GM12878 (cell line): ENCODE results near the gene KIN. TPM values are rescaled to one million over a fixed set of nuclear protein-coding genes. Genes with fewer than 3 reads are reported as not detected.
A peak's percentile ranks its signal among the peaks of the same experiment; 100 is the strongest.

ENCODE experiments used
- ATAC-seq: fragments of 200-7000 bp; cut with Tn5 transposase; 3 replicates; pipeline ENCODE4 v1.9.1; 2020; ENCODE audit warnings: mild to moderate bottlenecking, moderate library complexity
- BruUV-seq: library from RNA; stranded (reverse); fragments of 400-500 nt; replicated peaks from 2 replicates; lab custom pipeline; 2021; lab: Mats Ljungman, UMichigan
- CTCF ChIA-PET: fragments of 300-600 bp; sonication (Branson Sonifier 250); formaldehyde crosslinking; extraction: SDS; loops from one replicate; lab custom pipeline; 2021; ENCODE audit warnings: inconsistent platforms; lab: Yijun Ruan, JAX
- POLR2A ChIA-PET: fragments of 350-600 bp; formaldehyde crosslinking; extraction: SDS; loops from one replicate; lab custom pipeline; 2021; ENCODE audit warnings: inconsistent platforms; lab: Charles Lee
- RAD21 ChIA-PET: fragments of 300-600 bp; sonication (Branson Sonifier 250); formaldehyde crosslinking; loops from one replicate; lab custom pipeline; 2023; ENCODE audit warnings: antibody characterized with exemption; ENCODE audit not compliant: unreplicated experiment; lab: Charles Lee
- SMC1A ChIA-PET: fragments of 300-600 bp; sonication (Branson Sonifier 250); formaldehyde crosslinking; loops from one replicate; lab custom pipeline; 2023; ENCODE audit not compliant: unreplicated experiment, uncharacterized antibody; lab: Charles Lee
- DNase-seq: peaks from one replicate; pipeline ENCODE4 v3.0.0-alpha.2; 2011; ENCODE audit warnings: low read depth, low spot score
- FAIRE-seq: peaks from 3 replicates; lab custom pipeline; 2011; peaks lifted over from hg19 to GRCh38; lab: Jason Lieb, UNC
- H2AFZ ChIP-seq: 2 replicates; pipeline ENCODE4 v1.6.0; 2011; ENCODE audit warnings: low read depth, low read length, control low read depth; ENCODE audit not compliant: control insufficient read depth
- H3K27ac ChIP-seq: 2 replicates; pipeline ENCODE4 v1.5.1; 2011; ENCODE audit warnings: control low read depth; ENCODE audit not compliant: control insufficient read depth, insufficient read depth
- H3K27me3 ChIP-seq, 2 experiments: replicated peaks in 1 of 2; 2 replicates each; pipeline versions ENCODE4 v1.6.0 to v1.6.1; 2011; ENCODE audit warnings: low read length in 1 of 2; ENCODE audit not compliant: control insufficient read depth in 2 of 2, insufficient read depth in 2 of 2
- H3K36me3 ChIP-seq, 2 experiments: 2 replicates each; pipeline ENCODE4 v1.5.1; 2011; ENCODE audit warnings: low read length in 1 of 2; ENCODE audit not compliant: control insufficient read depth in 2 of 2, insufficient read depth in 2 of 2
- H3K4me1 ChIP-seq: 2 replicates; pipeline ENCODE4 v1.6.1; 2011; ENCODE audit warnings: mild to moderate bottlenecking, low read length, moderate library complexity, mixed read lengths; ENCODE audit not compliant: control insufficient read depth, insufficient read depth
- H3K4me2 ChIP-seq: 2 replicates; pipeline ENCODE4 v1.6.0; 2011; ENCODE audit warnings: control low read depth; ENCODE audit not compliant: control insufficient read depth, insufficient read depth
- H3K4me3 ChIP-seq: fragments of 200-600 bp; sonication (generic); 2 replicates; pipeline ENCODE4 v1.5.1; 2016
- H3K79me2 ChIP-seq: 2 replicates; pipeline ENCODE4 v1.6.0; 2011; ENCODE audit warnings: low read length; ENCODE audit not compliant: control insufficient read depth, insufficient read depth
- H3K9ac ChIP-seq: 2 replicates; pipeline ENCODE4 v1.8.0; 2011; ENCODE audit warnings: low read length, control low read depth, mixed read lengths; ENCODE audit not compliant: control insufficient read depth, insufficient read depth
- H3K9me3 ChIP-seq: replicated peaks from 3 replicates; pipeline ENCODE4 v1.5.1; 2011; ENCODE audit warnings: mild to moderate bottlenecking, low read length; ENCODE audit not compliant: control insufficient read depth, insufficient read depth
- H4K20me1 ChIP-seq: 2 replicates; pipeline ENCODE4 v1.6.0; 2011; ENCODE audit not compliant: control insufficient read depth, insufficient read depth
- CREB1 ChIP-seq: IDR thresholded peaks from 2 replicates; pipeline ENCODE4 v1.6.1; 2012; ENCODE audit warnings: low read depth, mild to moderate bottlenecking, inconsistent platforms
- EGR1 ChIP-seq, 2 experiments: IDR thresholded peaks; 1 replicate in 1 of 2; 2 replicates in 1 of 2; pipeline ENCODE4 v1.6.1; 2011 to 2012; ENCODE audit warnings: low read depth in 2 of 2, low read length in 2 of 2, borderline replicate concordance in 1 of 2, mild to moderate bottlenecking in 1 of 2, moderate library complexity in 1 of 2
- ETV6 ChIP-seq, 2 experiments: fragments of 450-650 bp in 1 of 2; IDR thresholded peaks in 1 of 2; conservative IDR thresholded peaks in 1 of 2; 2 replicates each; pipeline ENCODE4 v1.6.1; 2014; ENCODE audit warnings: antibody characterized with exemption in 1 of 2, borderline replicate concordance in 1 of 2, low read depth in 1 of 2, mild to moderate bottlenecking in 1 of 2, moderate library complexity in 1 of 2
- FOXM1 ChIP-seq: IDR thresholded peaks from 2 replicates; pipeline ENCODE4 v1.6.1; 2012; ENCODE audit warnings: low read depth, mild to moderate bottlenecking, inconsistent platforms, low read length, moderate library complexity
- IKZF2 ChIP-seq, 2 experiments: fragments of 450-650 bp; IDR thresholded peaks; 2 replicates each; pipeline ENCODE4 v1.6.1; 2017; ENCODE audit warnings: mild to moderate bottlenecking in 2 of 2, moderate library complexity in 2 of 2
- KDM1A ChIP-seq: fragments of 200-600 bp; sonication (generic); IDR thresholded peaks from 2 replicates; pipeline ENCODE4 v1.6.1; 2016; ENCODE audit warnings: borderline replicate concordance
- NBN ChIP-seq: fragments of 450-650 bp; IDR thresholded peaks from 2 replicates; pipeline ENCODE4 v1.6.1; 2016
- PAX5 ChIP-seq: IDR thresholded peaks from 2 replicates; pipeline ENCODE4 v1.6.1; 2011; ENCODE audit warnings: low read depth, low read length, borderline replicate concordance
- PML ChIP-seq: IDR thresholded peaks from 2 replicates; pipeline ENCODE4 v1.6.1; 2012; ENCODE audit warnings: low read length, inconsistent platforms
- POLR2AphosphoS2 ChIP-seq: IDR thresholded peaks from 2 replicates; pipeline ENCODE4 v1.6.1; 2011; ENCODE audit warnings: low read depth, mild to moderate bottlenecking, low read length, improper control_type of control experiment, moderate library complexity
- SREBF2 ChIP-seq: IDR thresholded peaks from 2 replicates; pipeline ENCODE4 v1.6.1; 2012; ENCODE audit warnings: mild to moderate bottlenecking, low read length
- SUZ12 ChIP-seq: fragments of 200-600 bp; sonication (generic); IDR thresholded peaks from one replicate; pipeline ENCODE4 v1.6.1; 2018; ENCODE audit warnings: antibody characterized with exemption, mild to moderate bottlenecking; ENCODE audit not compliant: unreplicated experiment
- TCF3 ChIP-seq: IDR thresholded peaks from 2 replicates; pipeline ENCODE4 v1.6.1; 2012; ENCODE audit warnings: low read depth, mild to moderate bottlenecking, low read length, borderline replicate concordance; ENCODE audit not compliant: insufficient read depth
- USF2 ChIP-seq: IDR thresholded peaks from 2 replicates; pipeline ENCODE4 v1.6.1; 2011; ENCODE audit warnings: low read depth, low read length, improper control_type of control experiment, borderline replicate concordance
- ZNF217 ChIP-seq: fragments of 450-650 bp; IDR thresholded peaks from 2 replicates; pipeline ENCODE4 v1.6.1; 2017; ENCODE audit warnings: antibody characterized with exemption, mild to moderate bottlenecking
- ZNF274 ChIP-seq: IDR thresholded peaks from one replicate; pipeline ENCODE4 v1.8.0; 2011; ENCODE audit not compliant: insufficient read length, insufficient read depth
- WGBS: methylation state at CpG from one replicate; pipeline ENCODE4 v1.1.6; 2016; ENCODE audit warnings: low lambda C conversion rate; ENCODE audit not compliant: insufficient replicate concordance, insufficient coverage; ENCODE audit errors: missing lambda C conversion rate; 5-methylcytosine and 5-hydroxymethylcytosine counted together
- in situ Hi-C: fragments of 300-500 bp; cut with MboI; formaldehyde crosslinking; loops from 9 replicates; pipeline ENCODE4 v1.14.3; 2018; ENCODE audit warnings: mixed read lengths
- intact Hi-C: fragments of 100-400 bp; cut with micrococcal nuclease; formaldehyde crosslinking; loops from one replicate; pipeline ENCODE4 v1.14.2; 2022; ENCODE audit not compliant: unreplicated experiment
- polyA plus RNA-seq, 11 experiments: library from polyadenylated mRNA; depleted of rRNA in 4 of 11; unstranded in 6 of 11; stranded (reverse) in 5 of 11; fragments of >200 nt; fragmentation: Nextera tagmentation in 4 of 11; fragmentation: Illumina TruSeq in 1 of 11; extraction: Ambion mirVana in 4 of 11; extraction: Trizol in 1 of 11; gene quantifications; 1 replicate in 1 of 11; 2 replicates in 10 of 11; pipeline versions ENCODE4 v1.2.1 to v1.2.3, GENCODE V29; 2011 to 2016; ENCODE audit warnings: inconsistent platforms in 2 of 11, missing spikeins in 2 of 11, low read depth in 1 of 11
- total RNA-seq, 4 experiments: library from RNA; depleted of rRNA in 3 of 4; stranded (reverse); fragments of >200 nt in 3 of 4; fragmentation: Illumina TruSeq in 1 of 4; extraction: Trizol in 1 of 4; gene quantifications; 2 replicates each; pipeline versions ENCODE4 v1.2.1 to v1.2.3, GENCODE V29; 2013 to 2021
- TF ChIP-seq, protein P1 (sequence below): fragments of 450-650 bp; formaldehyde crosslinking; IDR thresholded peaks from 2 replicates; pipeline ENCODE4 v1.4.0; 2020; ENCODE audit warnings: mild to moderate bottlenecking, moderate library complexity

The KIN gene
- total and polyA plus RNA-seq, 10 of the 15 experiments (the other 5 are each of a cell fraction or from before 2014, with no cell fraction given): 6.8 to 33.2 (median 11.3) TPM

DNA sequence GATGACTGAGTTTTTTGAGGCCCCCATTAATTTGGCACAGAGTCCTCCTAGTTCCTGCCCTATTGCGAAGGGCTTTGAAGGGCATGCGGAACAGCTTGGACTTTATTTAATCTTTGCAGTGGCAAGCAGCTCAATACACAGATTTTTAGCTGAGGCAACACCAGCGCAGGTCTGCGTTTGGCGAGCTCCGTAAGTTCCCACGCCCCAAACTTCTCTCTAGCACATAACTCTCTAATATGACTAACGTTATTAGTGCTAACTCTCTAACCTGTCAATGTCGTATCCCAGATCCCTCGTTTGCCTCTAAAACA is 30.1 kb upstream of the KIN start:
- Histone ChIP-seq H3K27ac (no peak overlapping the region), H3K27me3 (peaks cover 0 to 2% of the 10 kb centered on the region in 2 experiments; a peak in 1 of 4 replicates), H3K4me3 (peak overlapping the region; percentile 93), H3K36me3 (no peaks in the 10 kb centered on the region; a peak in 1 of 4 replicates), H3K4me1 (no peaks in the 10 kb centered on the region), H4K20me1 (no peaks in the 10 kb centered on the region), H3K9ac (peak overlapping the region; percentile 66; the same call in 1 of the 2 replicates), H2AFZ (peak overlapping the region; percentile 95), H3K9me3 (no peaks in the 10 kb centered on the region), H3K4me2 (peak overlapping the region; percentile 92), H3K79me2 (peaks cover 11% of the 10 kb centered on the region)
- ATAC-seq (peak; percentile 16; the same call in 2 of the 3 replicates), DNase-seq (peak; percentile 16), FAIRE-seq (no peak)
- intact Hi-C loops: loop anchor here (1.0 kb wide), 1 partner anchor 30 kb away; the partner anchor contains the start of gene ATP5F1C
- ChIA-PET SMC1A (interaction anchor here (0.8 to 1.3 kb wide), 5 partner anchors 10 to 293 kb away, joined by 3 to 5 read pairs (median 3); partner anchors contain the start of genes ATP5F1C and KIN), POLR2A (interaction anchor here (0.6 to 2.2 kb wide), 4 partner anchors 8 to 60 kb away, joined by 3 to 16 read pairs (median 8); partner anchors contain the start of genes ATP5F1C and KIN), RAD21 (interaction anchor here (1.0 to 2.3 kb wide), 4 partner anchors 9 to 292 kb away, joined by 4 to 7 read pairs (median 6); partner anchors contain the start of genes ATP5F1C and KIN), CTCF (interaction anchor here (0.8 to 4.7 kb wide), 6 partner anchors 9 to 897 kb away, joined by 3 to 30 read pairs (median 6); partner anchors contain the start of genes ATP5F1C and KIN)
- in situ Hi-C loops: no loop called here
- under 1% methylated on average over 10 of the region's 10 CpGs for WGBS
- TSS peak; percentile 73 for BruUV-seq
- TF ChIP-seq ZNF274 (no peak), FOXM1 (no peak), EGR1 (IDR thresholded peaks at IDR 0.05; ENCODE audit: borderline replicate concordance in 1 of 2, low read depth in 2 of 2, low read length in 2 of 2) (no peak), ETV6 (conservative IDR thresholded peaks at IDR 0.05 in 1 of 2, IDR thresholded peaks at IDR 0.05 in 1 of 2; ENCODE audit: borderline replicate concordance in 1 of 2, low read depth in 1 of 2) (no peak), IKZF2 (IDR thresholded peaks at IDR 0.05) (no peak), NBN (peak; percentile 63; the same call in 1 of the 2 replicates), ZNF217 (0 out of 2 replicates have a peak, but pooled peaks have one; percentile 57), TCF3 (no peak), PML (peak; percentile 60; the same call in 1 of the 2 replicates), SREBF2 (no peak), PAX5 (no peak), SUZ12 (no peak), KDM1A (no peak), POLR2AphosphoS2 (no peak), CREB1 (no peak), USF2 (no peak)
- TF ChIP-seq, protein P1, sequence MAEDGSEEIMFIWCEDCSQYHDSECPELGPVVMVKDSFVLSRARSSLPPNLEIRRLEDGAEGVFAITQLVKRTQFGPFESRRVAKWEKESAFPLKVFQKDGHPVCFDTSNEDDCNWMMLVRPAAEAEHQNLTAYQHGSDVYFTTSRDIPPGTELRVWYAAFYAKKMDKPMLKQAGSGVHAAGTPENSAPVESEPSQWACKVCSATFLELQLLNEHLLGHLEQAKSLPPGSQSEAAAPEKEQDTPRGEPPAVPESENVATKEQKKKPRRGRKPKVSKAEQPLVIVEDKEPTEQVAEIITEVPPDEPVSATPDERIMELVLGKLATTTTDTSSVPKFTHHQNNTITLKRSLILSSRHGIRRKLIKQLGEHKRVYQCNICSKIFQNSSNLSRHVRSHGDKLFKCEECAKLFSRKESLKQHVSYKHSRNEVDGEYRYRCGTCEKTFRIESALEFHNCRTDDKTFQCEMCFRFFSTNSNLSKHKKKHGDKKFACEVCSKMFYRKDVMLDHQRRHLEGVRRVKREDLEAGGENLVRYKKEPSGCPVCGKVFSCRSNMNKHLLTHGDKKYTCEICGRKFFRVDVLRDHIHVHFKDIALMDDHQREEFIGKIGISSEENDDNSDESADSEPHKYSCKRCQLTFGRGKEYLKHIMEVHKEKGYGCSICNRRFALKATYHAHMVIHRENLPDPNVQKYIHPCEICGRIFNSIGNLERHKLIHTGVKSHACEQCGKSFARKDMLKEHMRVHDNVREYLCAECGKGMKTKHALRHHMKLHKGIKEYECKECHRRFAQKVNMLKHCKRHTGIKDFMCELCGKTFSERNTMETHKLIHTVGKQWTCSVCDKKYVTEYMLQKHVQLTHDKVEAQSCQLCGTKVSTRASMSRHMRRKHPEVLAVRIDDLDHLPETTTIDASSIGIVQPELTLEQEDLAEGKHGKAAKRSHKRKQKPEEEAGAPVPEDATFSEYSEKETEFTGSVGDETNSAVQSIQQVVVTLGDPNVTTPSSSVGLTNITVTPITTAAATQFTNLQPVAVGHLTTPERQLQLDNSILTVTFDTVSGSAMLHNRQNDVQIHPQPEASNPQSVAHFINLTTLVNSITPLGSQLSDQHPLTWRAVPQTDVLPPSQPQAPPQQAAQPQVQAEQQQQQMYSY (CRISPR knock-in tag): no peak
